ENCODE results near the gene SLC2A4. TPM values are rescaled to one million over a fixed set of nuclear protein-coding genes. Genes with fewer than 3 reads are reported as not detected.
A peak's percentile ranks its signal among the peaks of the same experiment; 100 is the strongest.
"Not testable (repeated sequence)": the region's sequence is repeated elsewhere in the genome, so short reads cannot be mapped to it uniquely, and the experiment has no call there.

SLC2A4 gene
- polyA plus RNA-seq, 2 of the 4 experiments (the other 2 are of a cell fraction): 0.16 to 0.17 TPM

GRCh38 chr17:7334938-7335538, 53.5 kb downstream of the SLC2A4 start (continued):
- TF ChIP-seq CHD2 (IDR thresholded peaks at IDR 0.05; ENCODE audit: low read length, partially characterized antibody) (no peak), HDAC2 (IDR thresholded peaks at IDR 0.05) (no peak), RAD21 (conservative IDR thresholded peaks at IDR 0.05 in 1 of 2, IDR thresholded peaks at IDR 0.05 in 1 of 2) (no peak)
- TF ChIP-seq, protein P1, sequence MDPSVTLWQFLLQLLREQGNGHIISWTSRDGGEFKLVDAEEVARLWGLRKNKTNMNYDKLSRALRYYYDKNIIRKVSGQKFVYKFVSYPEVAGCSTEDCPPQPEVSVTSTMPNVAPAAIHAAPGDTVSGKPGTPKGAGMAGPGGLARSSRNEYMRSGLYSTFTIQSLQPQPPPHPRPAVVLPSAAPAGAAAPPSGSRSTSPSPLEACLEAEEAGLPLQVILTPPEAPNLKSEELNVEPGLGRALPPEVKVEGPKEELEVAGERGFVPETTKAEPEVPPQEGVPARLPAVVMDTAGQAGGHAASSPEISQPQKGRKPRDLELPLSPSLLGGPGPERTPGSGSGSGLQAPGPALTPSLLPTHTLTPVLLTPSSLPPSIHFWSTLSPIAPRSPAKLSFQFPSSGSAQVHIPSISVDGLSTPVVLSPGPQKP (IDR thresholded peaks at IDR 0.05; ENCODE audit: low read depth, low read length): no peak

DNA sequence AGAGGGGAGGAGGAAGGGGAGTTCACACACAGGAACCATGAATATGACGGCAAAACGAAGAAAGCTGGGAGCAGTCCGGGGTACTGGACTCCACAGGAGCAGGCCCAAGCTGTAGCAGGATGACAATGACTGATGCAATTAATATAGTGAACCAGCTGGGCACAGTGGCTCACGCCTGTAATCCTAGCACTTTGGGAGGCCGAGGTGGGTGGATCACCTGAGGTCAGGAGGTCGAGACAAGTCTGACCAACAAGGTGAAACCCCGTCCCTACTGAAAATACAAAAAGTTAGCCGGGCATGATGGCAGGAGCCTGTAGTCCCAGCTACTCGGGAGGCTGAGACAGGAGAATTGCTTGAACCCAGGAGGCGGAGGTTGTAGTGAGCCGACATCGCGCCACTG, 54.2 kb downstream of the SLC2A4 start:
- ATAC-seq; H3K9me3 ChIP-seq; H3K4me1 ChIP-seq; FAIRE-seq; H3K4me3 ChIP-seq; H3K27ac ChIP-seq; H3K4me2 ChIP-seq; DNase-seq (ENCODE audit: low read depth in 1 of 2, low spot score in 1 of 2); POLR2A ChIA-PET: not testable (repeated sequence)
- 82% methylated on average over 13 of the region's 13 CpGs for WGBS (ENCODE audit: missing lambda C conversion rate)
- CTCF ChIA-PET: interaction anchor here (0.9 to 23.9 kb wide), 9 partner anchors 5 to 290 kb away, joined by 3 to 433 read pairs (median 8); partner anchors contain the start of genes ACAP1, DVL2, KCTD11 and NEURL4

GRCh38 chr17:7336240-7337175, 55.0 kb downstream of the SLC2A4 start, which contains the start of gene ACAP1:
Gene ACAP1 (plus strand): TSS chr17:7336529. CDS start chr17:7336735, 206 bp downstream.
- ChIA-PET POLR2A (interaction anchor here (0.6 to 1.0 kb wide), 3 partner anchors 15 to 199 kb away, joined by 3 read pairs; no protein-coding TSS in a partner anchor), CTCF (interaction anchor here (0.9 to 23.9 kb wide), 10 partner anchors 5 to 291 kb away, joined by 3 to 433 read pairs (median 8); partner anchors contain the start of genes ACAP1, DVL2, KCTD11 and NEURL4)
- WGBS (ENCODE audit: missing lambda C conversion rate): 69% methylated on average over 17 of the region's 17 CpGs
- H3K4me3 ChIP-seq: no peak within 1 kb of the TSS
- no peak for FAIRE-seq
- no peak for TF ChIP-seq ESRRA (IDR thresholded peaks at IDR 0.05; ENCODE audit: borderline replicate concordance, low read length)
- TF ChIP-seq GATA3 (IDR thresholded peaks at IDR 0.05; ENCODE audit: borderline replicate concordance): no peak
- no peak for TF ChIP-seq RNF2 (IDR thresholded peaks at IDR 0.05; ENCODE audit: borderline replicate concordance, low read depth)
- H3K9me3 ChIP-seq: no peaks in the 10 kb centered on the region
- no peak for DNase-seq (ENCODE audit: low read depth in 1 of 2, low spot score in 1 of 2)
- peak in 1 of 2 experiments; percentile 23; a peak in 1 of 6 replicates for ATAC-seq
- no peak within 1 kb of the TSS for H3K4me2 ChIP-seq
- peaks cover 4% of the 10 kb centered on the region; the same call in 1 of the 3 replicates for H3K4me1 ChIP-seq
- no peak within 1 kb of the TSS for H3K27ac ChIP-seq

DNA sequence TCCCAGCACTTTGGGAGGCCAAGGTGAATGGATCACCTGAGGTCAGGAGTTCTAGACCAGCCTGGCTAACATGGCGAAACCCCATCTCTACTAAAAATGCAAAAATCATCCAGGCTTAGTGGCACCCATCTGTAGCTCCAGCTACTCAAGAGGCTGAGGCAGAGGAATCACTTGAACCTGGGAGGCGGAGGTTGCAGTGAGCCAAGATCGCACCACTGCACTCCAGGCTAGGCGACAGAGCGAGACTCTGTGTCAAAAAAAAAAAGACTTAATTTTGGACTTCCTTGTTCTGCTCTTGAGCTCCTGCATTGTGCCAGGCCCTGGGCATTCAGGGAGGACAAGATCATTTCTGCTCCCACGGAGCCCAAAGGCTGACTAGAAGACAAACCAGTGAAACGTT, 56.1 kb downstream of the SLC2A4 start:
- not testable (repeated sequence) for H3K4me2 ChIP-seq; H3K9me3 ChIP-seq; DNase-seq (ENCODE audit: low read depth in 1 of 2, low spot score in 1 of 2); ATAC-seq; H3K4me3 ChIP-seq; H3K27ac ChIP-seq; FAIRE-seq; H3K4me1 ChIP-seq
- POLR2A ChIA-PET: interaction anchor here (1.0 kb wide), 1 partner anchor 14 kb away, joined by 3 read pairs; no protein-coding TSS in a partner anchor
- CTCF ChIA-PET: interaction anchor here (1.4 to 23.9 kb wide), 8 partner anchors 5 to 292 kb away, joined by 3 to 433 read pairs (median 16); partner anchors contain the start of genes ACAP1, KCTD11, NEURL4 and TMEM95
- WGBS (ENCODE audit: missing lambda C conversion rate): 71% methylated on average over 7 of the region's 7 CpGs

Small RNA genes within 50 kb of the gene (small RNA-seq; reads per million reads assigned to genes)
- gene AC026954.2 (0 reads per million in 6 experiments), gene RF00019 (0 reads per million in 6 experiments)

Other genes starting within 250 kb of the SLC2A4 start
Only the 30 nearest of the 33 such genes appear.
- gene CLEC10A, start 201.5 kb upstream of the SLC2A4 start, polyA plus RNA-seq (2011; rRNA removed): not detected in 2 replicates
- gene CLEC10A, start 201.5 kb upstream of the SLC2A4 start, polyA plus RNA-seq (2017; fragmentation: RNase III; extraction: RNeasy Plus Mini Kit Qiagen cat#74134 plus additional on column Dnase treatment): not detected in 3 replicates
- 0.25 and 0.34 TPM in 2 replicates for gene ASGR2, start 166.9 kb upstream of the SLC2A4 start, polyA plus RNA-seq (2011; rRNA removed)
- gene ASGR2, start 166.9 kb upstream of the SLC2A4 start, polyA plus RNA-seq (2017; fragmentation: RNase III; extraction: RNeasy Plus Mini Kit Qiagen cat#74134 plus additional on column Dnase treatment): 0.06 TPM in 1 of 3 replicates, not detected in the others
- 2.6 and 3.4 TPM in 2 replicates for gene ASGR1, start 102.3 kb upstream of the SLC2A4 start, polyA plus RNA-seq (2011; rRNA removed)
- gene ASGR1, start 102.3 kb upstream of the SLC2A4 start, polyA plus RNA-seq (2017; fragmentation: RNase III; extraction: RNeasy Plus Mini Kit Qiagen cat#74134 plus additional on column Dnase treatment): 1.0 to 1.6 TPM (median 1.6 TPM) in 3 replicates
- gene DLG4, start 61.9 kb upstream of the SLC2A4 start, polyA plus RNA-seq (2011; rRNA removed): 8.3 and 9.2 TPM in 2 replicates
- gene DLG4, start 61.9 kb upstream of the SLC2A4 start, polyA plus RNA-seq (2017; fragmentation: RNase III; extraction: RNeasy Plus Mini Kit Qiagen cat#74134 plus additional on column Dnase treatment): 16.1 to 22.6 TPM (median 21.3 TPM) in 3 replicates
- gene ACADVL, start 61.8 kb upstream of the SLC2A4 start, polyA plus RNA-seq (2011; rRNA removed): 238 and 288 TPM in 2 replicates
- 392 to 429 TPM (median 425 TPM) in 3 replicates for gene ACADVL, start 61.8 kb upstream of the SLC2A4 start, polyA plus RNA-seq (2017; fragmentation: RNase III; extraction: RNeasy Plus Mini Kit Qiagen cat#74134 plus additional on column Dnase treatment)
- 5.7 and 9.6 TPM in 2 replicates for gene DVL2, start 47.2 kb upstream of the SLC2A4 start, polyA plus RNA-seq (2011; rRNA removed)
- gene DVL2, start 47.2 kb upstream of the SLC2A4 start, polyA plus RNA-seq (2017; fragmentation: RNase III; extraction: RNeasy Plus Mini Kit Qiagen cat#74134 plus additional on column Dnase treatment): 30.7 to 40.4 TPM (median 37.7 TPM) in 3 replicates
- gene PHF23, start 42.3 kb upstream of the SLC2A4 start, polyA plus RNA-seq (2011; rRNA removed): 52.1 and 61.2 TPM in 2 replicates
- 70.9 to 80.2 TPM (median 79.1 TPM) in 3 replicates for gene PHF23, start 42.3 kb upstream of the SLC2A4 start, polyA plus RNA-seq (2017; fragmentation: RNase III; extraction: RNeasy Plus Mini Kit Qiagen cat#74134 plus additional on column Dnase treatment)
- gene GABARAP, start 39.3 kb upstream of the SLC2A4 start, polyA plus RNA-seq (2011; rRNA removed): 399 and 502 TPM in 2 replicates
- gene GABARAP, start 39.3 kb upstream of the SLC2A4 start, polyA plus RNA-seq (2017; fragmentation: RNase III; extraction: RNeasy Plus Mini Kit Qiagen cat#74134 plus additional on column Dnase treatment): 431 to 510 TPM (median 504 TPM) in 3 replicates
- 161 and 251 TPM in 2 replicates for gene CTDNEP1, start 30.0 kb upstream of the SLC2A4 start, polyA plus RNA-seq (2011; rRNA removed)
- 145 to 151 TPM (median 147 TPM) in 3 replicates for gene CTDNEP1, start 30.0 kb upstream of the SLC2A4 start, polyA plus RNA-seq (2017; fragmentation: RNase III; extraction: RNeasy Plus Mini Kit Qiagen cat#74134 plus additional on column Dnase treatment)
- gene ELP5, start 29.5 kb upstream of the SLC2A4 start, polyA plus RNA-seq (2011; rRNA removed): 114 and 133 TPM in 2 replicates
- 89.2 to 97.3 TPM (median 92.1 TPM) in 3 replicates for gene ELP5, start 29.5 kb upstream of the SLC2A4 start, polyA plus RNA-seq (2017; fragmentation: RNase III; extraction: RNeasy Plus Mini Kit Qiagen cat#74134 plus additional on column Dnase treatment)
- 4.2 and 4.6 TPM in 2 replicates for gene CLDN7, start 19.2 kb upstream of the SLC2A4 start, polyA plus RNA-seq (2011; rRNA removed)
- gene CLDN7, start 19.2 kb upstream of the SLC2A4 start, polyA plus RNA-seq (2017; fragmentation: RNase III; extraction: RNeasy Plus Mini Kit Qiagen cat#74134 plus additional on column Dnase treatment): 0.59 to 0.97 TPM (median 0.59 TPM) in 3 replicates
- 0.61 and 0.98 TPM in 2 replicates for gene YBX2, start 12.9 kb downstream of the SLC2A4 start, polyA plus RNA-seq (2011; rRNA removed)
- gene YBX2, start 12.9 kb downstream of the SLC2A4 start, polyA plus RNA-seq (2017; fragmentation: RNase III; extraction: RNeasy Plus Mini Kit Qiagen cat#74134 plus additional on column Dnase treatment): 0.22 to 0.57 TPM (median 0.36 TPM) in 3 replicates
- gene EIF5A, start 25.9 kb downstream of the SLC2A4 start, polyA plus RNA-seq (2011; rRNA removed): 945 and 969 TPM in 2 replicates
- 1,779 to 2,042 TPM (median 1,918 TPM) in 3 replicates for gene EIF5A, start 25.9 kb downstream of the SLC2A4 start, polyA plus RNA-seq (2017; fragmentation: RNase III; extraction: RNeasy Plus Mini Kit Qiagen cat#74134 plus additional on column Dnase treatment)
- gene GPS2, start 33.6 kb downstream of the SLC2A4 start, polyA plus RNA-seq (2011; rRNA removed): 48.5 and 61.7 TPM in 2 replicates
- gene GPS2, start 33.6 kb downstream of the SLC2A4 start, polyA plus RNA-seq (2017; fragmentation: RNase III; extraction: RNeasy Plus Mini Kit Qiagen cat#74134 plus additional on column Dnase treatment): 147 to 171 TPM (median 158 TPM) in 3 replicates
- 12.2 and 18.3 TPM in 2 replicates for gene NEURL4, start 47.6 kb downstream of the SLC2A4 start, polyA plus RNA-seq (2011; rRNA removed)
- 44.2 to 50.4 TPM (median 47.5 TPM) in 3 replicates for gene NEURL4, start 47.6 kb downstream of the SLC2A4 start, polyA plus RNA-seq (2017; fragmentation: RNase III; extraction: RNeasy Plus Mini Kit Qiagen cat#74134 plus additional on column Dnase treatment)
- 0.03 and 0.41 TPM in 2 replicates for gene ACAP1, start 54.8 kb downstream of the SLC2A4 start, polyA plus RNA-seq (2011; rRNA removed)
- 1.3 to 2.1 TPM (median 1.4 TPM) in 3 replicates for gene ACAP1, start 54.8 kb downstream of the SLC2A4 start, polyA plus RNA-seq (2017; fragmentation: RNase III; extraction: RNeasy Plus Mini Kit Qiagen cat#74134 plus additional on column Dnase treatment)
- 6.1 and 7.0 TPM in 2 replicates for gene KCTD11, start 70.4 kb downstream of the SLC2A4 start, polyA plus RNA-seq (2011; rRNA removed)
- gene KCTD11, start 70.4 kb downstream of the SLC2A4 start, polyA plus RNA-seq (2017; fragmentation: RNase III; extraction: RNeasy Plus Mini Kit Qiagen cat#74134 plus additional on column Dnase treatment): 9.6 to 10.7 TPM (median 10.3 TPM) in 3 replicates
- not detected in 2 replicates for gene TMEM95, start 73.4 kb downstream of the SLC2A4 start, polyA plus RNA-seq (2011; rRNA removed)
- not detected in 3 replicates for gene TMEM95, start 73.4 kb downstream of the SLC2A4 start, polyA plus RNA-seq (2017; fragmentation: RNase III; extraction: RNeasy Plus Mini Kit Qiagen cat#74134 plus additional on column Dnase treatment)
- 1.2 and 1.8 TPM in 2 replicates for gene TNK1, start 99.4 kb downstream of the SLC2A4 start, polyA plus RNA-seq (2011; rRNA removed)
- 2.1 to 2.4 TPM (median 2.2 TPM) in 3 replicates for gene TNK1, start 99.4 kb downstream of the SLC2A4 start, polyA plus RNA-seq (2017; fragmentation: RNase III; extraction: RNeasy Plus Mini Kit Qiagen cat#74134 plus additional on column Dnase treatment)
- gene PLSCR3, start 112.8 kb downstream of the SLC2A4 start, polyA plus RNA-seq (2011; rRNA removed): 11.0 and 13.7 TPM in 2 replicates
- 27.5 to 33.4 TPM (median 29.6 TPM) in 3 replicates for gene PLSCR3, start 112.8 kb downstream of the SLC2A4 start, polyA plus RNA-seq (2017; fragmentation: RNase III; extraction: RNeasy Plus Mini Kit Qiagen cat#74134 plus additional on column Dnase treatment)
- 127 and 210 TPM in 2 replicates for gene TMEM256, start 122.4 kb downstream of the SLC2A4 start, polyA plus RNA-seq (2011; rRNA removed)
- 142 to 166 TPM (median 164 TPM) in 3 replicates for gene TMEM256, start 122.4 kb downstream of the SLC2A4 start, polyA plus RNA-seq (2017; fragmentation: RNase III; extraction: RNeasy Plus Mini Kit Qiagen cat#74134 plus additional on column Dnase treatment)
- 4.1 and 6.9 TPM in 2 replicates for gene NLGN2, start 126.1 kb downstream of the SLC2A4 start, polyA plus RNA-seq (2011; rRNA removed)
- gene NLGN2, start 126.1 kb downstream of the SLC2A4 start, polyA plus RNA-seq (2017; fragmentation: RNase III; extraction: RNeasy Plus Mini Kit Qiagen cat#74134 plus additional on column Dnase treatment): 17.6 to 27.9 TPM (median 27.5 TPM) in 3 replicates
- not detected in 2 replicates for gene SPEM1, start 138.6 kb downstream of the SLC2A4 start, polyA plus RNA-seq (2011; rRNA removed)
- 0.09 to 0.13 TPM in 2 of 3 replicates, not detected in the other for gene SPEM1, start 138.6 kb downstream of the SLC2A4 start, polyA plus RNA-seq (2017; fragmentation: RNase III; extraction: RNeasy Plus Mini Kit Qiagen cat#74134 plus additional on column Dnase treatment)
- not detected in 2 replicates for gene SPEM2, start 143.9 kb downstream of the SLC2A4 start, polyA plus RNA-seq (2011; rRNA removed)
- not detected in 3 replicates for gene SPEM2, start 143.9 kb downstream of the SLC2A4 start, polyA plus RNA-seq (2017; fragmentation: RNase III; extraction: RNeasy Plus Mini Kit Qiagen cat#74134 plus additional on column Dnase treatment)
- gene SPEM3, start 147.1 kb downstream of the SLC2A4 start, polyA plus RNA-seq (2011; rRNA removed): not detected in 2 replicates
- not detected in 3 replicates for gene SPEM3, start 147.1 kb downstream of the SLC2A4 start, polyA plus RNA-seq (2017; fragmentation: RNase III; extraction: RNeasy Plus Mini Kit Qiagen cat#74134 plus additional on column Dnase treatment)
- 4.4 and 4.9 TPM in 2 replicates for gene TMEM102, start 153.7 kb downstream of the SLC2A4 start, polyA plus RNA-seq (2011; rRNA removed)
- 6.5 to 8.9 TPM (median 8.1 TPM) in 3 replicates for gene TMEM102, start 153.7 kb downstream of the SLC2A4 start, polyA plus RNA-seq (2017; fragmentation: RNase III; extraction: RNeasy Plus Mini Kit Qiagen cat#74134 plus additional on column Dnase treatment)
- gene FGF11, start 157.8 kb downstream of the SLC2A4 start, polyA plus RNA-seq (2011; rRNA removed): 1.4 and 1.9 TPM in 2 replicates
- 1.1 to 1.8 TPM (median 1.5 TPM) in 3 replicates for gene FGF11, start 157.8 kb downstream of the SLC2A4 start, polyA plus RNA-seq (2017; fragmentation: RNase III; extraction: RNeasy Plus Mini Kit Qiagen cat#74134 plus additional on column Dnase treatment)
- 6.5 and 6.9 TPM in 2 replicates for gene CHRNB1, start 163.3 kb downstream of the SLC2A4 start, polyA plus RNA-seq (2011; rRNA removed)
- gene CHRNB1, start 163.3 kb downstream of the SLC2A4 start, polyA plus RNA-seq (2017; fragmentation: RNase III; extraction: RNeasy Plus Mini Kit Qiagen cat#74134 plus additional on column Dnase treatment): 6.2 to 8.4 TPM (median 8.0 TPM) in 3 replicates
- 14.4 and 18.2 TPM in 2 replicates for gene ZBTB4, start 197.9 kb downstream of the SLC2A4 start, polyA plus RNA-seq (2011; rRNA removed)
- 24.4 to 29.5 TPM (median 28.2 TPM) in 3 replicates for gene ZBTB4, start 197.9 kb downstream of the SLC2A4 start, polyA plus RNA-seq (2017; fragmentation: RNase III; extraction: RNeasy Plus Mini Kit Qiagen cat#74134 plus additional on column Dnase treatment)
- gene SLC35G6, start 199.7 kb downstream of the SLC2A4 start, polyA plus RNA-seq (2011; rRNA removed): not detected in 2 replicates
- not detected in 3 replicates for gene SLC35G6, start 199.7 kb downstream of the SLC2A4 start, polyA plus RNA-seq (2017; fragmentation: RNase III; extraction: RNeasy Plus Mini Kit Qiagen cat#74134 plus additional on column Dnase treatment)